ENCODE data around the gene WWOX.

The WWOX gene

GRCh38 chr16:78543023-78543422 is 443.6 kb downstream of the WWOX start:
- no peaks in the 10 kb centered on the region for H3K36me3 Mint-ChIP-seq
- no peak for DNase-seq (ENCODE audit: low spot score in 2 of 2)
- H3K27me3 Mint-ChIP-seq = no peaks in the 10 kb centered on the region
- no peak overlapping the region for H3K4me3 Mint-ChIP-seq
- no peaks in the 10 kb centered on the region for H3K4me1 Mint-ChIP-seq
- ATAC-seq (ENCODE audit: low read depth) = no peak
- no peak overlapping the region for H3K27ac Mint-ChIP-seq
- no peaks in the 10 kb centered on the region for H3K9me3 Mint-ChIP-seq

- Mint-ChIP-seq H3K27ac (no peak overlapping the region), H3K9me3 (no peaks in the 10 kb centered on the region), H3K36me3 (no peaks in the 10 kb centered on the region), H3K4me3 (no peak overlapping the region), H3K27me3 (no peaks in the 10 kb centered on the region), H3K4me1 (peaks cover 5% of the 10 kb centered on the region)
- DNase-seq (ENCODE audit: low spot score in 2 of 2) = no peak
- no peak for ATAC-seq (ENCODE audit: low read depth)
Observed at GRCh38 chr16:78549366-78549765, 449.9 kb downstream of the WWOX start.

- H3K4me3 Mint-ChIP-seq = no peak overlapping the region
- no peak overlapping the region for H3K27ac Mint-ChIP-seq
Observed at GRCh38 chr16:78551487-78552085, 452.1 kb downstream of the WWOX start.

GRCh38 chr16:78552106-78552675 is 452.7 kb downstream of the WWOX start:
- ATAC-seq (ENCODE audit: low read depth) (no peak), DNase-seq (ENCODE audit: low spot score in 2 of 2) (no peak)
- no peaks in the 10 kb centered on the region for H3K36me3 Mint-ChIP-seq
- H3K4me1 Mint-ChIP-seq = peaks cover 5% of the 10 kb centered on the region
- no peak overlapping the region for H3K4me3 Mint-ChIP-seq
- no peak overlapping the region for H3K27ac Mint-ChIP-seq
- H3K9me3 Mint-ChIP-seq = no peaks in the 10 kb centered on the region
- no peaks in the 10 kb centered on the region for H3K27me3 Mint-ChIP-seq

More at GRCh38 chr16:78551487-78552085, 452.1 kb downstream of the WWOX start:
- ATAC-seq (ENCODE audit: low read depth) = no peak
- DNase-seq (ENCODE audit: low spot score in 2 of 2) = no peak
- Mint-ChIP-seq H3K4me1 (peaks cover 5% of the 10 kb centered on the region), H3K36me3 (no peaks in the 10 kb centered on the region), H3K27me3 (no peaks in the 10 kb centered on the region), H3K9me3 (no peaks in the 10 kb centered on the region)

- DNase-seq (ENCODE audit: low spot score in 2 of 2) (no peak), ATAC-seq (ENCODE audit: low read depth) (no peak)
- Mint-ChIP-seq H3K9me3 (no peaks in the 10 kb centered on the region), H3K4me1 (peaks cover 5% of the 10 kb centered on the region), H3K27ac (no peak overlapping the region), H3K36me3 (no peaks in the 10 kb centered on the region), H3K27me3 (no peaks in the 10 kb centered on the region), H3K4me3 (no peak overlapping the region)
Observed at GRCh38 chr16:78552716-78553115, 453.3 kb downstream of the WWOX start.

GRCh38 chr16:78553268-78554039 is 454.0 kb downstream of the WWOX start:
- H3K4me1 Mint-ChIP-seq = peaks cover 5% of the 10 kb centered on the region
- no peaks in the 10 kb centered on the region for H3K9me3 Mint-ChIP-seq
- no peak overlapping the region for H3K4me3 Mint-ChIP-seq
- no peaks in the 10 kb centered on the region for H3K27me3 Mint-ChIP-seq
- ATAC-seq (ENCODE audit: low read depth) = no peak
- DNase-seq (ENCODE audit: low spot score in 2 of 2) = no peak
- no peaks in the 10 kb centered on the region for H3K36me3 Mint-ChIP-seq
- no peak overlapping the region for H3K27ac Mint-ChIP-seq

GRCh38 chr16:78556421-78556820 is 457.0 kb downstream of the WWOX start:
- ATAC-seq (ENCODE audit: low read depth) = no peak
- no peak overlapping the region for H3K4me3 Mint-ChIP-seq
- peaks cover 10% of the 10 kb centered on the region for H3K4me1 Mint-ChIP-seq
- H3K27me3 Mint-ChIP-seq = no peaks in the 10 kb centered on the region
- H3K9me3 Mint-ChIP-seq = no peaks in the 10 kb centered on the region
- H3K27ac Mint-ChIP-seq = no peak overlapping the region
- H3K36me3 Mint-ChIP-seq = peaks cover 3% of the 10 kb centered on the region
- DNase-seq (ENCODE audit: low spot score in 2 of 2) = no peak

GRCh38 chr16:78560997-78561396 is 461.5 kb downstream of the WWOX start:
- H3K9me3 Mint-ChIP-seq = peaks cover 4% of the 10 kb centered on the region
- DNase-seq (ENCODE audit: low spot score in 2 of 2) = no peak
- H3K27ac Mint-ChIP-seq = no peak overlapping the region
- peaks cover 9% of the 10 kb centered on the region for H3K4me1 Mint-ChIP-seq
- H3K4me3 Mint-ChIP-seq = no peak overlapping the region
- no peak for ATAC-seq (ENCODE audit: low read depth)
- no peaks in the 10 kb centered on the region for H3K27me3 Mint-ChIP-seq
- peaks cover 10% of the 10 kb centered on the region for H3K36me3 Mint-ChIP-seq

- Mint-ChIP-seq H3K27me3 (no peaks in the 10 kb centered on the region), H3K4me3 (no peak overlapping the region), H3K27ac (no peak overlapping the region), H3K4me1 (peaks cover 15% of the 10 kb centered on the region), H3K36me3 (peaks cover 10% of the 10 kb centered on the region), H3K9me3 (peaks cover 4% of the 10 kb centered on the region)
- no peak for ATAC-seq (ENCODE audit: low read depth)
- DNase-seq (ENCODE audit: low spot score in 2 of 2) = no peak
Observed at GRCh38 chr16:78562111-78562510, 462.7 kb downstream of the WWOX start.

GRCh38 chr16:78562650-78563049 is 463.2 kb downstream of the WWOX start:
- no peak overlapping the region for H3K4me3 Mint-ChIP-seq
- peaks cover 10% of the 10 kb centered on the region for H3K36me3 Mint-ChIP-seq

GRCh38 chr16:78563905-78564304 is 464.5 kb downstream of the WWOX start:
- no peak for ATAC-seq (ENCODE audit: low read depth)
- Mint-ChIP-seq H3K27ac (no peak overlapping the region), H3K9me3 (peaks cover 4% of the 10 kb centered on the region), H3K36me3 (peaks cover 8% of the 10 kb centered on the region), H3K27me3 (no peaks in the 10 kb centered on the region), H3K4me3 (no peak overlapping the region), H3K4me1 (peaks cover 11% of the 10 kb centered on the region)
- no peak for DNase-seq (ENCODE audit: low spot score in 2 of 2)

More at GRCh38 chr16:78562650-78563049, 463.2 kb downstream of the WWOX start:
- peaks cover 15% of the 10 kb centered on the region for H3K4me1 Mint-ChIP-seq
- H3K9me3 Mint-ChIP-seq = peaks cover 4% of the 10 kb centered on the region
- H3K27ac Mint-ChIP-seq = no peak overlapping the region
- ATAC-seq (ENCODE audit: low read depth) (no peak), DNase-seq (ENCODE audit: low spot score in 2 of 2) (no peak)
- no peaks in the 10 kb centered on the region for H3K27me3 Mint-ChIP-seq

- Mint-ChIP-seq H3K4me1 (peaks cover 22% of the 10 kb centered on the region), H3K27me3 (no peaks in the 10 kb centered on the region), H3K4me3 (no peak overlapping the region), H3K9me3 (peaks cover 4% of the 10 kb centered on the region), H3K36me3 (peaks cover 8% of the 10 kb centered on the region), H3K27ac (no peak overlapping the region)
- no peak for ATAC-seq (ENCODE audit: low read depth)
- DNase-seq (ENCODE audit: low spot score in 2 of 2) = no peak
Observed at GRCh38 chr16:78566397-78567073, 467.1 kb downstream of the WWOX start.

GRCh38 chr16:78570399-78571141 is 471.1 kb downstream of the WWOX start:
- peaks cover 2% of the 10 kb centered on the region for H3K9me3 Mint-ChIP-seq

More at GRCh38 chr16:78570399-78571141, 471.1 kb downstream of the WWOX start:
- H3K4me3 Mint-ChIP-seq = no peak overlapping the region
- no peak overlapping the region for H3K27ac Mint-ChIP-seq
- peaks cover 18% of the 10 kb centered on the region for H3K4me1 Mint-ChIP-seq
- DNase-seq (ENCODE audit: low spot score in 2 of 2) (no peak), ATAC-seq (ENCODE audit: low read depth) (no peak)
- H3K27me3 Mint-ChIP-seq = no peaks in the 10 kb centered on the region
- H3K36me3 Mint-ChIP-seq = peaks cover 6% of the 10 kb centered on the region
